Stimulated activated naive CD8-positive, alpha-beta T cell treated with anti-CD3 and anti-CD28 coated beads, Interleukin-15, Interleukin-2, amounts not matched to agents 100 U/mL and 50 U/mL, for 24 hours (primary cell): ENCODE results near the gene RASGEF1B.

Experiments
- ATAC-seq: fragments of 150-1000 bp; cut with Tn5 transposase; one replicate; pipeline ENCODE4 v1.10.0; 2021
- DNase-seq: peaks from one replicate; pipeline ENCODE4 v3.0.0; 2021

Gene RASGEF1B

DNA sequence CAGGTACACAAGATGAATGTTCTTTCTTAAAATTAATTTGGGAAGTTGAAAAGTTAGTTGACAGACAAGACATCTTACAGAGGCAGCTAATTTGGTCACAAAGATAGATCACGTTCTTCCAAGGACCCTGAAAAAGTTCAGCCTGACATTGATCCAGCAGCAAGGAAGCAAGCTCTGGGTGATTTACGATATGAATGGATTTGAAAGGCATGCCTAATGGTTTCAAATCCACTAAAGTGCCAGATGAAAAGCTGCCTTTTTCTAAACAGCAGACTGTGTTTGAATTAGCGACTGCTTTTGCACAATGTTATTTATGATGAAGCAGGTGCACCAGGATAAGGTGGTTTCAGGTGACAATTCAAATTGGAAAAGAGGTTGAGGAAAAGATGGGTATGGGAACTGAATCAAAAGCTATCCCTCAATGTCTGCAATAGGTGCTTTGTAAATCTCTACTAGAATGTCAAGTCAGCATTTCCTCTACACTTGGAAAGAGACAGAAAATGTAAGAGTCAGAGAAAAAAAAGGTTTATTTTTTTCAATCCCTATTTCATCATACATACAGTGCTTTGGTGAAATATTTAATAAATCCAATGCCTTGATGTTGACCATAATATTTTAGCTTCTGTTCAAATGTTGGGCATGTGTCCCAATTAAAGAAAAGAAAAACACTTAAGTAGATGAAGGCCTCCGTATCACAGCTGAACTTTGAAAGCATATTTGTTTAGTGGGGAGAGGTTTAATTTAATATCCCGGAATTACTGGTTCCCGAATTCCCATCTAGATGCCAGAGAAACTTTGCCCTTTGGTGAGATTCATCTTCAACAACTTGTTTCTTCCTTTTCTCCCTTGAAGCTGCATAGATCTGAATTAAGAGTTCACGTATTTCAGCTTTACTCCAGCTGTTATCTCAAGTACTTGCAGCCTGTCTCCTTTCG, 6.0 kb downstream of the RASGEF1B start:
- ATAC-seq = no peak
- no peak for DNase-seq

DNA sequence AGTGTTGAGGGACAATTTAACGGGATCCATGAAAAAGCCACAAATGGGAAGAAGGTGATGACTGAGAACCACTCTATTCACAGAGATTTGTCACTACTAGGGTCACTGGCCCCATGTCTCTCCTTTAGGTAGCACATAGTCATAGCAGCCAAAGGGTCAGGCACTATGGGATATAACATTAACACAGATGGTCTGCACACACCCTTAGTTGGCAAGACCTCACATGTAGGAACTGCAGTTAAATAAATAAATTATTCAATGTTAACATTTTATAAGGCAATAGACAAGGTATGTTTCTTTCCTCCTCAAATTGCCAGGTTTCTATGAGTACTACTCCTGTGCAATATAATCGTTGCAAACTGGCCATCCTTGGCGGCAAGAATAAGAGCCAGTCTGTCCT, 10.9 kb downstream of the RASGEF1B start:
- ATAC-seq (no peak), DNase-seq (no peak)

GRCh38 chr4:81460191-81460701, 11.5 kb downstream of the RASGEF1B start:
- DNase-seq = no peak
- no peak for ATAC-seq

- DNase-seq = no peak
- no peak for ATAC-seq
Measured at GRCh38 chr4:81459228-81459627, 12.5 kb downstream of the RASGEF1B start.

DNA sequence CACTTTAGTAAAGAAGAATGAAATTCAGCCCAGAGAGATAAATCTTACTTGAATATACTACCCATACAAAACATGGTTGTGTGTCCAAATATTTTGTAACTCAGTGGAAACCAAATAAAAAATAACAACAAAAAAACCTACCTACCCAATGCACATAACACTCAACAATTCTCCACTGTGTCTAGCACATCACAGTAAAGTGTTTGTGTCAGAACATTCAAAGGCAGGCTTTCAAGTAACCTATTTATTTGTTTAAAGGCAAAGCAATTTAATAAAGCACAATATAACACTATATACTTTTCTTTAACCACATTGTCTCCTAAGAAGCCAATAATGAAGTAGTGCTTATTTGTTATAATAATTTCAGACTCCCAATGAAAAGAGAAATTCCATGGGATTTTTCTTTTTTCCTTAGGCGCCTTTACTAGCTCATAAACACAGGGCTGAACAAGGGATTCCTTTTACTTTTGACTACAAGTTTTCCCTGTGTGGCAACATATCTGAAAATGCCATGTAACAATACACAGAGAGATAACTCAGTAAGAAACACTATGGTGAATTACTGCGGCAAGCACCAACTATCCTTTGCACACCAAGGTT, 13.7 kb downstream of the RASGEF1B start:
- ATAC-seq = no peak
- no peak for DNase-seq

- ATAC-seq (no peak), DNase-seq (no peak)
Measured at GRCh38 chr4:81457345-81457744, 14.4 kb downstream of the RASGEF1B start.

- ATAC-seq = no peak
- no peak for DNase-seq
Measured at GRCh38 chr4:81455897-81456296, 15.8 kb downstream of the RASGEF1B start.

DNA sequence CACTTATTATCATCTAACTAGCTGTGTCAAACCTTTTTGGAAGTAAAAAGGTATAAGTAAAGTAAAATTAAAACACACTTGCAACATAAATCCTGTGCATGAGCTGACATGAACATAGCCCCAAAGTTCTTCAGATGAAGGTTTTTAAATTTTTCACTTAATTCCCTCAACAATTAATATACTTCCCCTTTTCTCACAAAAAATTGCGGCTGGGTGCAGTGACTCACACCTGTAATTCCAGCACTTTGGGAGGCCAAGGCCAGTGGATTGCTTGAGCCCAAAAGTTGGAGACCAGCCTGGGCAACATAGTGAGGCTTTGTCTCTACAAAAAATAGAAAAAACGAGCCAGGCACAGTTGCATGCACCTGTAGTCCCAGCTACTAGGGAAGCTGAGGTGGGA, 16.8 kb downstream of the RASGEF1B start:
- no peak for DNase-seq
- no peak for ATAC-seq

GRCh38 chr4:81454499-81454898, 17.2 kb downstream of the RASGEF1B start:
- DNase-seq = peak; percentile 34
- ATAC-seq = peak; percentile 84

- DNase-seq (no peak), ATAC-seq (no peak)
Measured at GRCh38 chr4:81453024-81453423, 18.7 kb downstream of the RASGEF1B start.

DNA sequence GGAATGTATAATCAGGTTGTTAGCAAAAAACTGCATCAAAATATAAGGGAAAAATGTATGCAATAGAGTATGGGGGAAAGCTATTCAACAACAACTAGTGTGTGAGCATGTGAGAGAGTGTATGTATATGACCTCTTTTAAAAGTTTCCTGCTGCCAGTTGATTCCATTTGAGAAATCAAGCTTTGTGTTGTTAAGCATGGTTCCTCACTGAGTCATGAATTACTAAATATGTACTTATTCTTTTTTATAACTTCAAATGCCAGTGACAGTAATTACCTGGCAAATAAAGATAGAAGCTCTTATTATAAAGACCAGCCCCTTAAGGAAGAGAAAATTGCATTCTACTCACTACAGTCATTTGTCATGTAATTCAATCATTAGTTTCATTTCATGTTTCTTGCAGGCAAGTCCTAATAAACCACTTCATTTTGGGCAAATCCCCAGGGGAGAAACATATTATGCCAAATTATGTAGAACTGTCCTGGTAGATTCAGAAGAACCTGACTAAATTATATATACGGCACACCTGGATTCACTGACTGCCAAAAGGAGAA, 19.2 kb downstream of the RASGEF1B start:
- ATAC-seq = no peak
- DNase-seq = no peak

- ATAC-seq = no peak
- no peak for DNase-seq
Measured at GRCh38 chr4:81449015-81449414, 22.7 kb downstream of the RASGEF1B start.

DNA sequence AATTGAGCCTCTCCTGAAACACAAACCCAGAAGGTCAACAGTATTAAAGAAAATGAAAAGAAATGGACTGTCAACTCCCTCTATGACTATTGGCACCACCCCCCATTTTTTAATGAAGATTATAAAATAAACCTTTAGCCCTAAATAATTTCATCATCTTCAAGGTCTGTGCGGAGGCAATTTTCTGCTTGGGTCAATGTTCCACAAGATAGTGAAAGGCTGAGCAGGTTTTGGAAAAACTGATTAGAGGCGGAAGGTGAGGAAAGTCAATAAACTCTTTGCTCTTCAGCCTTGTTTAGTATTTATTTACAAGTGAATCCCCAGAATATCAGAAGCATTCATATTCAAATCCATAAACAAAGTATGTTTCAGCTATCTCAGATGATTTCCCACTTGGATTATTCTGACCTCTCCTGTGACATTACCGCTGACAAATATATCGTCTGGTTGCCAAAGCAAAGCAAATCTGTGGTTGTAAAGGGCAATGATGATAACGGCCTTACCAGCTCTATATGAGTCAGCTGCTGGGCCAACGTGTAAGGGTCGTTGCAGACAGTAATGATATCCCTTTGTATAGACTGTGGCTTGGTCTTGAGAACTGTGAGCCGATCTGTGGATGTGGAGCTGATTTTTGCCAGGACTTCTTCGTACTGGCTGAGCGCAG, 24.0 kb downstream of the RASGEF1B start:
- DNase-seq = no peak
- peak; percentile 69 for ATAC-seq

DNA sequence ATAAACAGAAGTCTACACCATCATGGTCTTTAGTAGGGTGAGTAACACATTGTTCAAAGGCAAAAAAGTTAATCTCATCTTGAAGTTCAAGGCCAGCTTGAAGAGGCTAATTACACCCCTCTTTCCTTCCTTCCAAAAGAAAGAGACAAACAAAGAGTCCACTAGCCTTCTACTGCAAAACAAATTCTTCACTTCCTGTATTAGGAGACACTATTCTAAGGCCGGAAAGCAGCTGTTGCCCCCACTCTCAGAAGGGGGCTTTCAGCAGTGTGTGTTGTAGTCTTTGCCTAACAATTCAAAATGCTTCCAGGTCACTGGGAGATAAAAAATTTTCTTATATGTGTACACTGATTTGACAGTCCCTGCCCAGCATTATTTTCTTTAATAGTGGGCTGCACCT, 25.1 kb downstream of the RASGEF1B start:
- ATAC-seq = no peak
- no peak for DNase-seq

- ATAC-seq = no peak
- DNase-seq = no peak
Measured at GRCh38 chr4:81445196-81445595, 26.5 kb downstream of the RASGEF1B start.

DNA sequence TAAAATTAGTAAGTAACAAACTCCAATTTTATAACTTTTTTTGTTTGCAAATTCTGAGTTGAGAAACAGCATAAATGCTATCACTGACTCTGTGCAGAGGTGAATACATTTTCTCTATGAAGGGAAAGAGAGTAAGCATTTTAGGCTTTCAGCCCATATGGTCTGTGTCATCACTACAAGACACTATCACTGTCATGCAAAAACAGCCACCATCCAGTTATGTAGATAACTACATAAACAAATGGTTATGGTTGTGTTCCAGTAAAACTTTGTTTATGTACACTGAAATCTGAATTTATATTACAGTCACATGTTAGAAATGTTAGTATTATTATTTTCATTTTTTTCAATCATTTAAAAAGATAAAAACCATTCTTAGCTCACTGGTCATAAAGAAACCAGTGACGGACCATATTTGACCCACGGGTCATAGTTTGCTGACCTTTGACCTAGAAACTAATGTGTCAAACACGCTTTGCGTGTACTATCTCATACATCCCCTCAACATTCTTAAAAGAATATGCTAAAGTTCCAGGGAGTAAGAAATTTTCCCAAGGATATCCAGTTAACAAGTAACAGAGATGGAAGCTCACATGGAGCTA, 29.1 kb downstream of the RASGEF1B start:
- ATAC-seq (no peak), DNase-seq (no peak)

DNA sequence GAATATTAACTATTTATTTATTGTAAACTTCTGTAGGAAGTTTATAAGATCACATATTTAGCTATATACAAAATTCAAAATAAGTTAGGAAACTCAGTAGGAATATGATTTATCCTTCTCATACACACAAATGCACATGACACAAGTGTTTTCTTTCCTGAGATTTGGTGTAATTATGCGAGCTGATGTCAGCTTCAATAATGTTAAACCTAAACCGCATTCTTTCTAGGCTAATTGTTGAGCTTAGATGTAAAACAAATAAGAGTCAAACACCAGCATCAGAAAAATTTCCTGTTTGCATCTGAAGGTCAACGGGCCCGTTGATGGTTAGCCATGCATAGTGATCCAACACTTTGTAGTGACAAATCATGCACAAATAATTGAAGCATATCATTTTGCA, 30.8 kb downstream of the RASGEF1B start:
- DNase-seq (no peak), ATAC-seq (no peak)

DNA sequence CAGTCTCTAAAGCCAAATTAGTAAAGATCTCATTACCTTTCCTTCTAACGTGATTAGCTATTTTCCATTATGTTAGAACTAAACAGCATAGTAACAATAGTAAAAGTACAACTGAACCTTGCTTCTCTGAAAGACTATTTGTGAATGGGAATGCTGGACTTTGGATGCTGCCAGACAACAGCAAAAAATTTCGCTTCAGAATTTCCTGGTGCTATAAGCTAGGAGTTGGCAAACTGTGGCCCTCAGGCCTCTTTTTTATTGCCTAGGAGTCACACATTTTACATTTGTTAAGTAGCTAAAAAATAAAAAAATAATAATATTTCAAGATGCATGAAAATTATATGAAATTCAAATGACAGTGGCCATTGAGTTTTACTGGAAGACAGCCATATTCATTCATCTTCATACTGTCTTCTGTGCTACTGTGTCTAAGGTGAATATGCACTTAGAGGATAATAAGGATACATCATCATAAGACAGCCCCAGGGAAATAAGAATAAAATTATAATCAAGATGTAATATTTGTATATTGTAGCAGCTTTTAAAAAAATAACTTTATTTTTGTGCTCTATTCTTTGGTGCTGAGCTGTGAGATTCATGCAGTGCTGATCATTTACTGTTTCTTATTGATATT, 34.6 kb downstream of the RASGEF1B start:
- DNase-seq (no peak), ATAC-seq (no peak)

DNA sequence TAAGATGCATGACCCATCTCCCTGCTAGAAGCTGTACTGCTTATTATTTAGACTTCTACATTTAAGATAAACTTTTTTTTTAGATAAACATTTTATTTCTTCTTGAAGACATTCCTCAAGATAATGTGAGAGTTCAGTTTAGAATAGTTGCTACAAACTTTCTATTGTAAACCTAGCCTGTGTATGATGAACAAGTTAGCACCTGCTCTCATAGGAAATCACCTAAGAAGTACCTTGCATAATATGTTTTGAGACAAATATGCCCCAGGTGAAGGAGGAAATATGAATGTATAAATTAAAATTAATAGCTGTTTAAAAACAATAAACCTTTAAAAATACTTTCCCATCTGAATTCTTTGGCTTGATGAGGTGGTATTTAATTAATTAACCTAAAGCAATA, 35.6 kb downstream of the RASGEF1B start:
- DNase-seq = no peak

GRCh38 chr4:81432825-81433224, 38.9 kb downstream of the RASGEF1B start:
- DNase-seq = no peak
- no peak for ATAC-seq

More for the DNA sequence above, 35.6 kb downstream of the RASGEF1B start:
- no peak for ATAC-seq

DNA sequence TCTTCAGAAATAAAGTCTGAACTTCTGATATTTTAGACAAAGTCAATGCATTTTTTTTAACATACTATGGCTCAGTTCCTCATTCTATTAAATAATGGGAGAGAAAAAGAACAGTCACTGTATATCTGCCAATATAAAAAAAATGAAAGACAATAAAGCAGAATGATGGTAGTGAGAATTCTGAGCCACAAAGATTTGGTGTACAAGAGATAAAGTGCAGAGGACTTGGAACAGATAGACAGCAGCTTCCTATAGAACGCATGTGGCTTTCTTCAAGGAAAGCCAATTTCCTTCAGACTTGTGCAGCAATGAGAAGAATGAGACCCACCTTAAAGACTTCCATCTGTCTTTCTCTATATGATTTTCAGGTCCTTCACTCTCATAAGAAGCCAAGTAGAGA, 39.7 kb downstream of the RASGEF1B start:
- no peak for ATAC-seq
- DNase-seq = no peak

GRCh38 chr4:81429607-81430006, 42.1 kb downstream of the RASGEF1B start:
- ATAC-seq = no peak
- DNase-seq = no peak
